ENCODE measurements around the gene KMT2C.

GRCh38 chr7:152120776-152121175, 315.0 kb downstream of the KMT2C start:
- TF ChIP-seq CTCF (IDR thresholded peaks at IDR 0.05; ENCODE audit: low read depth, low read length) (no peak), EZH2phosphoT487 (IDR thresholded peaks at IDR 0.05; ENCODE audit: low read depth) (no peak)

Measured in OCI-LY3 (cell line).